ENCODE measurements around the gene WFDC6.
A peak's percentile ranks its signal among the peaks of the same experiment; 100 is the strongest.

The WFDC6 gene

DNA sequence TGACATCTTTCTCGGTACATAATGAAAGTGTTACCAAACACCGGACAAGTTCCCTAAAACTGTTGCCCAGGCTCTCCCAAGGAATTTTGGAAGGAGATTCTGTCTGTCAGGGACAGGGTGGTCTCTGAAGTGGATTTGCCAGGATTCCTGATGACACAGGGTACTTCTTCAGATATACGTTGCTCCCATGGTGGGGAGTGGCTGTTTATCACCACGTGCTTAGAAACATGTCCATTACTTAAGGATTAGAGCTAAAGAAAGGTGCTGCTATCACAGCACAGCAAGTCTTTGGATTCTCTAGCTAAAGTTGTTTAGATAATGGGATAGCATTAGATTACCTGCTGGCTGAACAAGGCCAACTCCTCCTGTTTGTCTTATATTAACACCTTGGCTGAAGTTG, 30.2 kb downstream of the WFDC6 start:
- Histone ChIP-seq H3K36me3 (ENCODE audit: control insufficient read depth, insufficient read depth, low read length) (no peaks in the 10 kb centered on the region), H3K27ac (ENCODE audit: low read depth, low read length) (no peak overlapping the region)

DNA sequence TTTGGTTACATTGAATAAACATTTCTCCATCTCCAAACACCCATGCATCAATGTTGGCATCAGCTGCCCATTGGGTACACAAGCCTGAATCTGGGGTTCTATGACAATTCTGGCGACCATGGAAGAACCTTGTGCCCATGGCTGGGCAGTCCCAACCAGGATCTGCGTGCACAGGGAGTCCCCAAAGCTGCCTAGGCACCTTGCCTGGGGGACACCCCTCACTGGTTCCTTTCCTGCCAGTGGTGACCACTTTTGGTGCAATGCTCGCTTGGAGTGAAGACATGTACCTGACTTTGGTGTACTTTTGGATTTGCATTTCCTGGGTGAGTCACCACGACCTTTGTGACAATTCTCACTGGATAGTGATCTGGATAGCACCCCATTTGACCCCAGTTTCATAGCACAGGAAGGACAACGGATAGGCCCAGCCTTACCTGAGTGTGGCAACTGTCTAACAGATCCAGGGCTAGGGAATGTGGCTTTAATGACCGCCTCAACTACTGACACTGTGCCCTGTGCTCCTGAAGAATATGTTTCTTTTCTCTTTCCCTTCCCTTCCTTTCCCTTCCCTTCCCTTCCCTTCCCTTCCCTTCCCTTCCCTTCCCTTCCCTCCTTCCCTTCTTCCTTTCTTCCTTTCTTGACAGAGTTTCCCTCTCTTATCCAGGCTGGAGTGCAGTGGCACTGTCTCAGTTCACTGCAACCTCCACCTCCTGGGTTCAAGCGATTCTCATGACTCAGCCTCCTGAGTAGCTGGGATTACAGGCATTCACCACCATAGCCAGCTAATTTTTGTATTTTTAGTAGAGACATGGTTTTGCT, 31.0 kb downstream of the WFDC6 start:
- no peak overlapping the region for H3K9ac ChIP-seq (ENCODE audit: low read length)
- H3K4me1 ChIP-seq (ENCODE audit: control insufficient read depth, insufficient read depth, low read length): no peaks in the 10 kb centered on the region
- no peak overlapping the region for H3K4me3 ChIP-seq (ENCODE audit: low read length)
- no peak overlapping the region for H3K27ac ChIP-seq (ENCODE audit: low read depth, low read length)
- no peaks in the 10 kb centered on the region for H3K36me3 ChIP-seq (ENCODE audit: control insufficient read depth, insufficient read depth, low read length)
- no peaks in the 10 kb centered on the region for H3K27me3 ChIP-seq (ENCODE audit: control insufficient read depth, insufficient read depth, low read length)

More for the DNA sequence above, 30.2 kb downstream of the WFDC6 start:
- H3K4me3 ChIP-seq (ENCODE audit: low read length): no peak overlapping the region
- H3K9ac ChIP-seq (ENCODE audit: low read length): no peak overlapping the region
- H3K27me3 ChIP-seq (ENCODE audit: control insufficient read depth, insufficient read depth, low read length): no peaks in the 10 kb centered on the region
- H3K4me1 ChIP-seq (ENCODE audit: control insufficient read depth, insufficient read depth, low read length): no peaks in the 10 kb centered on the region

DNA sequence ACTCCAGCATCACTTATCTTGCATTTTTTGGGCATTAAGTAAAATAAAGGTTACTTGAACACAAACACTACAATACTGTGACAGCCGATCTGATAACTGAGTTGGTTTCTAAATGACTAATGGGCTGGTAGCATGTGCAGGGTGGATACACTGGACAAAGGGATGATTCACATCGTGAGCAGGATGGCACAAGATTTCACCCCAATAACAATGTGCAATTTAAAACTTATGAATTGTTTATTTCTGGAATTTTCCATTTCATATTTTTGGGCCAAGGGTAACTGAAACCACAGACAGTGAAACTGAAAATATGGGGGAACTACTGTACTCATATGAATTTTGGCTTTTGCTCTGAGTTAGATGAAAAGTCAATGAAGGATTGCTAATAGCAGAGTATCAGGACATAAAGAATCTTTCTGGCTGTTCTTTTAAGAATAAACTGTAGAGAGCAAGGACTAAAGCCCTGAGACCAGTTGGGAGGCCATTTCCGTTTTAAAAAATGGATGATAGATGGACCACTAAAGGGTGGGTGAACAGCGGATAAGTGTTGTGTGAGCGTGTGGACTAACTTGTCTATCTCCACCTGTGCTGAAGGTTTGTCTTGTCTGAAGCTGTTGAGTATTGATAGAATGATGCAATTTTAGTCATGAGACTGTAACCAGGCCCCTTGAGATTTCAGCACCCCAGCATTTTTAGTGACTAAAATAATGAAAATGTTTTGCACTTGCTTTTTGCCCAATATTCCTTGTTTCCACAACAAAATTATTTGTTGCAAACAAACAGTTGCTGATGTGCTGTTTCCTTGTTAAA, 32.1 kb downstream of the WFDC6 start:
- H3K36me3 ChIP-seq (ENCODE audit: control insufficient read depth, insufficient read depth, low read length): no peaks in the 10 kb centered on the region
- H3K4me1 ChIP-seq (ENCODE audit: control insufficient read depth, insufficient read depth, low read length): peaks cover 3% of the 10 kb centered on the region
- H3K27ac ChIP-seq (ENCODE audit: low read depth, low read length): no peak overlapping the region
- H3K4me3 ChIP-seq (ENCODE audit: low read length): no peak overlapping the region
- no peak overlapping the region for H3K9ac ChIP-seq (ENCODE audit: low read length)
- no peaks in the 10 kb centered on the region for H3K27me3 ChIP-seq (ENCODE audit: control insufficient read depth, insufficient read depth, low read length)

DNA sequence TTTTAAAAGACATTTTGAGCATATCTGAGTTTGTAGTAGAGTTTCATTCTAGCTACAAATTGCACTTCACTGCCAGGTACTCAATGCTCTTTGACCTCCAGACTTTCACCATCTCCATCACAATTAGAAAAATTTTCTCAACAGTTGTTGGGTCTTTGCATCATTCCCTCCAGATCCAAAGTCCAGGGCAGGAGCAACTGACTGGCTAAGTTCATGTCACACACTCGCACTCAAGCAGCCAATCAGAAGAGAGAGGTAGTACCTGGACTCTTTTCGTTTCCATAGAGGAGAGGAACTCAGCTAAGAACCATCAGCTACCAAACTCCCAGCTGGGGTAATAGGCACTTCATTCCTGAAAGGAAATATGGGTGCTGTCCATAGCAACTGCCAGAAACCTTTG, 32.9 kb downstream of the WFDC6 start:
- H3K4me1 ChIP-seq (ENCODE audit: control insufficient read depth, insufficient read depth, low read length): peaks cover 6% of the 10 kb centered on the region
- H3K9ac ChIP-seq (ENCODE audit: low read length): no peak overlapping the region
- no peak overlapping the region for H3K4me3 ChIP-seq (ENCODE audit: low read length)
- no peaks in the 10 kb centered on the region for H3K36me3 ChIP-seq (ENCODE audit: control insufficient read depth, insufficient read depth, low read length)
- H3K27ac ChIP-seq (ENCODE audit: low read depth, low read length): no peak overlapping the region
- H3K27me3 ChIP-seq (ENCODE audit: control insufficient read depth, insufficient read depth, low read length): no peaks in the 10 kb centered on the region

DNA sequence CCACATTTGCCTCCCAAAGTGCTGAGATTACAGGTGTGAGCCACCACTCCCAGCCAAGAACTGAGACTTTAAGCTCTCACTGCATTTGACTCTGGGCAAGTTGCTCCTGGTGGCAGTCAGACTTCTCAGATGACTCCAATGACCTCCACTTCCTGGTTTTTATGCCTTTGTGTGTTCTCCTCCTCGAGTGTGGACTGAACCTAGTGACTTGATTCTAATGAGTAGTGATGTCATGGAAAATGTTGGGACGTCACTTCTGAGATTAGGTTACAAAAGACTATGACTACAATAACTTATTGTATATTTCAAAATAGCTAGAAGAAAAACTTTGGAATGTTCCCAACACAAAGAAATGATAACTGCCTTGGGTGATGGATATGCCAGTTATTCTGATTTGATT, 35.9 kb downstream of the WFDC6 start:
- H3K9ac ChIP-seq (ENCODE audit: low read length): no peak overlapping the region
- no peak overlapping the region for H3K27ac ChIP-seq (ENCODE audit: low read depth, low read length)
- H3K27me3 ChIP-seq (ENCODE audit: control insufficient read depth, insufficient read depth, low read length): no peaks in the 10 kb centered on the region
- no peaks in the 10 kb centered on the region for H3K36me3 ChIP-seq (ENCODE audit: control insufficient read depth, insufficient read depth, low read length)
- peaks cover 6% of the 10 kb centered on the region for H3K4me1 ChIP-seq (ENCODE audit: control insufficient read depth, insufficient read depth, low read length)
- no peak overlapping the region for H3K4me3 ChIP-seq (ENCODE audit: low read length)

DNA sequence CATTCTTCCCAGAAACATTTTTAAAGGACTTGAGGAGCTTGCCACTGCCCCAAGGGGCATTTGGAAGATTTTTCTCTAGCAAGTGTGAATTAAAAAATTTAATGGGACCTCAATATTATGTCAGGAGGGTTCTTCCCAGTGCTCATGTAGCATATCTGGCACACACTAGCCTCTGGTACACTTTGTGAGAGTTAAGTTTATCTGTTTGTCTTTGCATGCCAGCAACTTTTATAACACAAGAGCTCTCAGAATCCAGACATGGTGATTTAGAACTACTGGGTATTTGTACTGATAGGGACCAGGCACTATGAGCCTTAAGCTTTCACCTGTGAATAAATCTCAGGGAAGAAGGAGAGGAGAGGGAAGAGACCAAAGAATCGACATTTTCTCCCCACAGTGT, 36.7 kb downstream of the WFDC6 start:
- H3K9ac ChIP-seq (ENCODE audit: low read length): no peak overlapping the region
- H3K27me3 ChIP-seq (ENCODE audit: control insufficient read depth, insufficient read depth, low read length): no peaks in the 10 kb centered on the region
- no peak overlapping the region for H3K4me3 ChIP-seq (ENCODE audit: low read length)
- no peak overlapping the region for H3K27ac ChIP-seq (ENCODE audit: low read depth, low read length)
- no peaks in the 10 kb centered on the region for H3K36me3 ChIP-seq (ENCODE audit: control insufficient read depth, insufficient read depth, low read length)
- H3K4me1 ChIP-seq (ENCODE audit: control insufficient read depth, insufficient read depth, low read length): peaks cover 6% of the 10 kb centered on the region

DNA sequence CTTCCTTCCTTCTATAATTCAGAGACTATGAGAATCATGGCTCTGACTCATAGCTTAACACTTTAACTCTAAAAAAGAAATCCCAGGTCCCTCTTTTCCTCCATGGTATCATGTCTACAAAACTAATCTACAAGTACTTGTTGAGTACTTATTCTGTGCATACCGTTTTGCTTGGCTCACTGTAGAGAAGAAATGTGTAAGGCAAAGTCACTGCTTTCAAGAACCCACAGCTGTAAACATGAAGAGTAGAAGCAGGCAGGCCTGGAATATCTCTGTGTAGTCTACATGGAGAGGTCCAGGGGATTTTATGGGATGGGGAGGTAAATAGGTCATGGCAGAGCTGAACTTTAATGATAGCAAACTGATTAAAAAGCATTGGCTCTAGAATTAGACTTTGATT, 37.7 kb downstream of the WFDC6 start:
- Histone ChIP-seq H3K4me3 (ENCODE audit: low read length) (no peak overlapping the region), H3K4me1 (ENCODE audit: control insufficient read depth, insufficient read depth, low read length) (peaks cover 6% of the 10 kb centered on the region), H3K9ac (ENCODE audit: low read length) (no peak overlapping the region), H3K36me3 (ENCODE audit: control insufficient read depth, insufficient read depth, low read length) (no peaks in the 10 kb centered on the region), H3K27ac (ENCODE audit: low read depth, low read length) (peak overlapping the region; percentile 11), H3K27me3 (ENCODE audit: control insufficient read depth, insufficient read depth, low read length) (no peaks in the 10 kb centered on the region)

DNA sequence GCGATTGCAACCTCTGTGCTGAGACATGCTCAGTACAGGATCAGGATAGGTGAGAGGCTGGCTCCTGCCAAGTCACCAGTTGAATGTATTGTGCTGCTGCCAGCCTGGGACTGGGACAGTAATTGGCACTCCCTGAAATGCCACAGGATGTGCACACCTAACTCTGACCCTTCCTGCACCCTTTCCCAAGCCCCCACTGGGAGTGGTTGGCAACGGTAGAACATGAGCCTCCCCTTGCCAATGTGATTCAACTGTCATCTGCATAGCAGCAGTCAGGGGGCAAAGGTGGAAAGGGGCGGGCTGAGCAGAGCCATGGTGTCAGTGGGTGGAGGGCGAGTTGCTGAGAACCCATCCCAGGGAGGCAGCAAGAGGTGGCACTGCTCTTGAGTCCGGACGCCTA, 39.3 kb downstream of the WFDC6 start:
- Histone ChIP-seq H3K4me3 (ENCODE audit: low read length) (no peak overlapping the region), H3K27me3 (ENCODE audit: control insufficient read depth, insufficient read depth, low read length) (no peaks in the 10 kb centered on the region), H3K36me3 (ENCODE audit: control insufficient read depth, insufficient read depth, low read length) (no peaks in the 10 kb centered on the region), H3K4me1 (ENCODE audit: control insufficient read depth, insufficient read depth, low read length) (peaks cover 6% of the 10 kb centered on the region), H3K9ac (ENCODE audit: low read length) (no peak overlapping the region), H3K27ac (ENCODE audit: low read depth, low read length) (no peak overlapping the region)

DNA sequence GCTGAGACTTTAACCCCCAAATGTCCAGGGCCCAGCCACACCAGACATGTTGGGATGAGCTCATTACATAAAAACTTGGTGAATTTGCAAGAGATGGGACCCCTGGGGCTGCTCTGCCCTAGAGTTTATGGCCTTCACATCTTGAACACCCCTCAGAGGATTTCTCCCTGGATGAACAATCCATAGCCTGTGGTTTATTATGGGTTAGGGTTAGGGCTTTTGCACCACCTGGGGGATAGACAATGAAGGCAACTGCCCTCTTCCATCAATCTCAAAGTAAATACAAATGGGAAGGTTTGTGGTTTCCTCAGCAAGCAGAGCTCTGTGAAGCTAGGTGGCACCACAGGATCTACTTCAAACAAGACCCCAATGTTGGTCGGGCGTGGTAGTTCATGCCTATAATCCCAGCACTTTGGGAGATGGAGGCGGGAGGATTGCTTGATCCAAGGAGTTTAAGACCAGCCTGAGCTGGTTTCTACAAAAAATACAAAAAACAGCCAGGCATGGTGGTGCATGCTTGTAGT, 41.2 kb downstream of the WFDC6 start:
- Histone ChIP-seq H3K4me1 (ENCODE audit: control insufficient read depth, insufficient read depth, low read length) (peaks cover 6% of the 10 kb centered on the region), H3K27ac (ENCODE audit: low read depth, low read length) (no peak overlapping the region), H3K4me3 (ENCODE audit: low read length) (no peak overlapping the region), H3K9ac (ENCODE audit: low read length) (no peak overlapping the region), H3K27me3 (ENCODE audit: control insufficient read depth, insufficient read depth, low read length) (no peaks in the 10 kb centered on the region), H3K36me3 (ENCODE audit: control insufficient read depth, insufficient read depth, low read length) (no peaks in the 10 kb centered on the region)

DNA sequence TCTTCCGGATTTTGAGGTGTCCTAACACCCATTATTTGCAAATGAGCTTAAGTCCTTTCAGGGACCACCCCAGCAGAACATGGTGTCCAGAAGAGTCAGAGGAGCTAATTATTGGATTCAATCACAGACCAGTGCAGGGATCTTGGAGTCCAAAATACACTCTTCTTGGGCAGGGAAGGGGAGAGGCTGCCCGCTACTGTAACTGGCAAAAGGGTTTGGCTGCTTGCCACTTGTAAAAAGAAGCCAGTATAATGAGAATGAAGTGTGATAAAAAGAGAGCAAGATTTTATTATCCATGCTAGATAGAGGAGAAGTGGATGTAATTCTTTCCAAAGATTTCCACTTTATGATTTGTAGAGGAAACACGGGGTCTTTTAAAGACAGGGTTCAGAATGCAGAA, 43.1 kb downstream of the WFDC6 start:
- Histone ChIP-seq H3K4me1 (ENCODE audit: control insufficient read depth, insufficient read depth, low read length) (no peaks in the 10 kb centered on the region), H3K27me3 (ENCODE audit: control insufficient read depth, insufficient read depth, low read length) (no peaks in the 10 kb centered on the region), H3K36me3 (ENCODE audit: control insufficient read depth, insufficient read depth, low read length) (no peaks in the 10 kb centered on the region), H3K4me3 (ENCODE audit: low read length) (no peak overlapping the region), H3K9ac (ENCODE audit: low read length) (no peak overlapping the region), H3K27ac (ENCODE audit: low read depth, low read length) (no peak overlapping the region)

DNA sequence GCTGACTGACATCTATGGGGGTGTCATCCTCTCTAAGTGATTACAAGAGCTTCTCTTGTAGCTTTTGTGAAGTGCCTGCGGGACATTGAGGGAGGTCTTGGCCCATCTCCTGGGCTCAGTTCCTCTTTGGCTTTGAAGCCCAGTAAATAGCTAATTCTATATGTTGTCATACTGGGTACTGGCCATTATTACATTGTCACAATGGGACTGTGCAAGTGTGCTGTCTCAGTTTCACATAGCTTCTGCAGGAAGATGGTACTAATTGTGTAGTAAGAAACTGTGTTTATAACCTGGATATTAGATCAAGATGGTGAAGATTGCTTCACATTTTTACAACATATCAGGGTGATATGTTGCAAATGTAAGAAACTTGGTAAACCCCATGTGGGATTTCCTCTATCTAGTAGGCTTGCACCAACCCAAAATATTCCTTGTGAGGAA, 43.8 kb downstream of the WFDC6 start:
- Histone ChIP-seq H3K36me3 (ENCODE audit: control insufficient read depth, insufficient read depth, low read length) (no peaks in the 10 kb centered on the region), H3K27me3 (ENCODE audit: control insufficient read depth, insufficient read depth, low read length) (no peaks in the 10 kb centered on the region), H3K9ac (ENCODE audit: low read length) (no peak overlapping the region), H3K27ac (ENCODE audit: low read depth, low read length) (no peak overlapping the region), H3K4me3 (ENCODE audit: low read length) (no peak overlapping the region), H3K4me1 (ENCODE audit: control insufficient read depth, insufficient read depth, low read length) (no peaks in the 10 kb centered on the region)

DNA sequence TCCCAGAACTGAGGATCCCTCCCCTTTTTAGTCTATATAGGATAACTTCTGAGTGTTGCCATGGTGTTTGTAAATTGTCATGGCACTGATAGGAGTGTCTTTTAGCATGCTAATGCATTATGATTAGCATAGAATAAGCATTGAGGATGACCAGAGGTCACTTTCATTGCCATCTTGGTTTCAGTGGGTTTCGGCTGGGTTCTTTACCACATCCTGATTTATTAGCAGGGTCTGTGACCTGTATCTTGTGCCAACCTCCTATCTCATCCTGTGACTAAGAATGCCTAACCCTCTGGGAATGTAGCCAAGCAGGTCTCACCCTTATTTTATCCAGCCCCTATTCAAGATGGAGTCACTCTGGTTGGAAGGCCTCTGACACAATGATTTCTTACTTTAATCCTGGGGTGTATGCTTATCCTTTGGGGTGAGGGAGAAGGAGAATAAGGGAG, 50.2 kb downstream of the WFDC6 start:
- Histone ChIP-seq H3K4me1 (ENCODE audit: control insufficient read depth, insufficient read depth, low read length) (no peaks in the 10 kb centered on the region), H3K27ac (ENCODE audit: low read depth, low read length) (no peak overlapping the region), H3K4me3 (ENCODE audit: low read length) (no peak overlapping the region), H3K27me3 (ENCODE audit: control insufficient read depth, insufficient read depth, low read length) (peaks cover 2% of the 10 kb centered on the region), H3K36me3 (ENCODE audit: control insufficient read depth, insufficient read depth, low read length) (no peaks in the 10 kb centered on the region), H3K9ac (ENCODE audit: low read length) (no peak overlapping the region)

Measured in rectal smooth muscle tissue (tissue), 1 donor.